Measurements from ENCODE around the gene CSDE1.

DNA sequence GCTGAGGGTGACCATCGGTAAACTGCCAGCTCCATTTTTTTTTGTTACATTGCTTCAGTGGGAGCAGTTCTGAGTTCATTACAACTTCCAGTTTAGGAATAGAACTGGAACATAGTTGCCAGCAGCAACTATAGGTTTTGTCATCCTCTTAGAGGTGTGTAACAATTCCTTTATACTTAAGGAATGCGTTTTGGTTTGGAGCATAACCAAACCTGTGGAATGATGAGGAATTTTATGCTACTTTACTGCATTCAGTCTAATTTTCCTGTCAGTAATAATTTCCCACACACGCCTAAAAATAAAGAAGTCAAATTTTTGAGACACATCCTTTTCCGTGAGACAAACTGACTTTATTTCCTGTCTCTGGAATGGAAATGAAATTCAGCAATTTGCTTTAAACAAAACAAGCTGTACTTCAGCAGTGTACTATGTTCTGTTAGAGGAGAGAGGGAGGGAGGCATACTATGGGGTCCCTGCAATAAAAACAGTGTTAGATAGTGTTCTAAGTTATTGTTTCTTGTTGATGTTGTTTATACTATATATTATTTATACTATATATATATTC is 57.7 kb downstream of the CSDE1 start:
- TF ChIP-seq GABPB1 (CRISPR knock-in tag; IDR thresholded peaks at IDR 0.05) (no peak), NFYB (CRISPR knock-in tag; conservative IDR thresholded peaks at IDR 0.05; ENCODE audit: low read depth) (no peak), ZNF263 (CRISPR knock-in tag; IDR thresholded peaks at IDR 0.05; ENCODE audit: low read depth) (no peak)
- TF ChIP-seq, protein P1, sequence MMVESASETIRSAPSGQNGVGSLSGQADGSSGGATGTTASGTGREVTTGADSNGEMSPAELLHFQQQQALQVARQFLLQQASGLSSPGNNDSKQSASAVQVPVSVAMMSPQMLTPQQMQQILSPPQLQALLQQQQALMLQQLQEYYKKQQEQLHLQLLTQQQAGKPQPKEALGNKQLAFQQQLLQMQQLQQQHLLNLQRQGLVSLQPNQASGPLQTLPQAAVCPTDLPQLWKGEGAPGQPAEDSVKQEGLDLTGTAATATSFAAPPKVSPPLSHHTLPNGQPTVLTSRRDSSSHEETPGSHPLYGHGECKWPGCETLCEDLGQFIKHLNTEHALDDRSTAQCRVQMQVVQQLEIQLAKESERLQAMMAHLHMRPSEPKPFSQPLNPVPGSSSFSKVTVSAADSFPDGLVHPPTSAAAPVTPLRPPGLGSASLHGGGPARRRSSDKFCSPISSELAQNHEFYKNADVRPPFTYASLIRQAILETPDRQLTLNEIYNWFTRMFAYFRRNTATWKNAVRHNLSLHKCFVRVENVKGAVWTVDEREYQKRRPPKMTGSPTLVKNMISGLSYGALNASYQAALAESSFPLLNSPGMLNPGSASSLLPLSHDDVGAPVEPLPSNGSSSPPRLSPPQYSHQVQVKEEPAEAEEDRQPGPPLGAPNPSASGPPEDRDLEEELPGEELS (CRISPR knock-in tag; IDR thresholded peaks at IDR 0.05), result no peak
- TF ChIP-seq, protein P2, sequence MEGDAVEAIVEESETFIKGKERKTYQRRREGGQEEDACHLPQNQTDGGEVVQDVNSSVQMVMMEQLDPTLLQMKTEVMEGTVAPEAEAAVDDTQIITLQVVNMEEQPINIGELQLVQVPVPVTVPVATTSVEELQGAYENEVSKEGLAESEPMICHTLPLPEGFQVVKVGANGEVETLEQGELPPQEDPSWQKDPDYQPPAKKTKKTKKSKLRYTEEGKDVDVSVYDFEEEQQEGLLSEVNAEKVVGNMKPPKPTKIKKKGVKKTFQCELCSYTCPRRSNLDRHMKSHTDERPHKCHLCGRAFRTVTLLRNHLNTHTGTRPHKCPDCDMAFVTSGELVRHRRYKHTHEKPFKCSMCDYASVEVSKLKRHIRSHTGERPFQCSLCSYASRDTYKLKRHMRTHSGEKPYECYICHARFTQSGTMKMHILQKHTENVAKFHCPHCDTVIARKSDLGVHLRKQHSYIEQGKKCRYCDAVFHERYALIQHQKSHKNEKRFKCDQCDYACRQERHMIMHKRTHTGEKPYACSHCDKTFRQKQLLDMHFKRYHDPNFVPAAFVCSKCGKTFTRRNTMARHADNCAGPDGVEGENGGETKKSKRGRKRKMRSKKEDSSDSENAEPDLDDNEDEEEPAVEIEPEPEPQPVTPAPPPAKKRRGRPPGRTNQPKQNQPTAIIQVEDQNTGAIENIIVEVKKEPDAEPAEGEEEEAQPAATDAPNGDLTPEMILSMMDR (IDR thresholded peaks at IDR 0.05), result no peak

Data from WTC11 (cell line).